MG63 (cell line): ENCODE measurements around the gene SREBF1. TPM values are rescaled to one million over a fixed set of nuclear protein-coding genes. Genes with fewer than 3 reads are reported as not detected.

Experiments
- DNase-seq: peaks from one replicate; pipeline ENCODE4 v3.0.0-alpha.2; 2020
- H3K27me3 ChIP-seq: fragments of 250-450 bp; sonication (Bioruptor Pico); 2 replicates; pipeline ENCODE4 v1.5.1; 2020; ENCODE audit warnings: mild to moderate bottlenecking, moderate library complexity
- H3K36me3 ChIP-seq: fragments of 250-450 bp; sonication (Bioruptor Pico); 2 replicates; pipeline ENCODE4 v1.5.1; 2020; ENCODE audit warnings: mild to moderate bottlenecking, moderate library complexity
- H3K4me3 ChIP-seq: fragments of 250-450 bp; sonication (Bioruptor Pico); 2 replicates; pipeline ENCODE4 v1.5.1; 2020; ENCODE audit warnings: mild to moderate bottlenecking, moderate library complexity
- H3K9me3 ChIP-seq: fragments of 250-450 bp; sonication (Bioruptor Pico); 2 replicates; pipeline ENCODE4 v1.5.1; 2020; ENCODE audit warnings: mild to moderate bottlenecking, moderate library complexity
- total RNA-seq: library from RNA; depleted of rRNA; stranded (reverse); fragments of >200 nt; shearing (Covaris generic); gene quantifications from 2 replicates; pipeline ENCODE4 v1.2.3, GENCODE V29; 2014; ENCODE audit warnings: low replicate concordance

SREBF1 gene
- total RNA-seq, 1 experiment from 2014 or later = 59.3 TPM

GRCh38 chr17:17846645-17847044 is 9.9 kb upstream of the SREBF1 start:
- H3K27me3 ChIP-seq = no peaks in the 10 kb centered on the region
- H3K9me3 ChIP-seq = no peaks in the 10 kb centered on the region
- no peak overlapping the region for H3K4me3 ChIP-seq
- no peaks in the 10 kb centered on the region for H3K36me3 ChIP-seq
- DNase-seq = no peak

DNA sequence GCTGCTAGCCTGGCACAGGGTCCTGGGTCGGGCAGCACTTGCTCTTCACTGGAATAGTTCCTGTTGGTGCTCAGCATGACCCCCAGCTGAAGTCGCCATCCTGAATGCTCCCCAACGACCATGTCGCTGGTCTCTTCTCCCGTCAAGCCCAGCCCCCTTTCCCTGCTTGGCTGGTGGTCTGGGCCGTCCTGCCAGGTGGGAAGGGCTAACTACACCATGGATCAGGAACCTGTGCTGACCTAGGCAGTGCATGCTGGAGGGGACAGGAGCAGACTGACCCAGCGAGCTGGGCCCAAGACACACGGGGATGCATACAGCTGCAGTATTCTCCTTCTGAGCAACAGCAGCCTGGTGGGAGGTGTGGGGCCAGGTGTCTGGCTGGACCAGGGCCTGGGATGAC is 9.2 kb upstream of the SREBF1 start:
- Histone ChIP-seq H3K9me3 (no peaks in the 10 kb centered on the region), H3K36me3 (no peaks in the 10 kb centered on the region), H3K27me3 (no peaks in the 10 kb centered on the region), H3K4me3 (no peak overlapping the region)
- DNase-seq = no peak

- H3K4me3 ChIP-seq = no peak overlapping the region
- no peak for DNase-seq
- H3K36me3 ChIP-seq = no peaks in the 10 kb centered on the region
- H3K9me3 ChIP-seq = no peaks in the 10 kb centered on the region
- no peaks in the 10 kb centered on the region for H3K27me3 ChIP-seq
These were observed 8.4 kb upstream of the SREBF1 start for GRCh38 chr17:17845046-17845775.

DNA sequence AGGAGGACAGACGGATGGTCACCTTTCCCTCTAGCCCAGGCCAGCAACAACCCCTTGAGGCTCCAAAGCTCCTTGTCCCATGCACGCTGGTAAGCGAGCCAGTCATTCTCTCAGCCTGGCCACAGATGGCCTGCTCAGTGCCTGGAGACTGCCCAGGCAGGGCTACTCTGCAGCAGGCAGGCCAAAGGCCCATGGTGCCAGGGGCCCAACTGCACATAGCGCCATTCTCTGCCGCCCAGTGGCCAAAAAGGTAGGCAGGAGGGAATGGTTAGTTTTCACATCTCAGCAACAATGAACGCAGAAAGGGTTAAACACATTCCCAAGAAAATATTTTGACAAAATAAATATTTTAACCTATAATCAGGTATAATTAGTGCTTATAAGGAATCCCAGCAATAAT is 7.7 kb upstream of the SREBF1 start:
- Histone ChIP-seq H3K36me3 (no peaks in the 10 kb centered on the region), H3K9me3 (no peaks in the 10 kb centered on the region), H3K27me3 (no peaks in the 10 kb centered on the region), H3K4me3 (no peak overlapping the region)
- DNase-seq = no peak

GRCh38 chr17:17844079-17844478 is 7.3 kb upstream of the SREBF1 start:
- H3K36me3 ChIP-seq = no peaks in the 10 kb centered on the region
- no peaks in the 10 kb centered on the region for H3K9me3 ChIP-seq
- H3K27me3 ChIP-seq = no peaks in the 10 kb centered on the region
- no peak overlapping the region for H3K4me3 ChIP-seq
- no peak for DNase-seq

GRCh38 chr17:17843096-17843495 is 6.3 kb upstream of the SREBF1 start:
- Histone ChIP-seq H3K36me3 (no peaks in the 10 kb centered on the region), H3K4me3 (no peak overlapping the region), H3K27me3 (no peaks in the 10 kb centered on the region), H3K9me3 (no peaks in the 10 kb centered on the region)
- DNase-seq = no peak

DNA sequence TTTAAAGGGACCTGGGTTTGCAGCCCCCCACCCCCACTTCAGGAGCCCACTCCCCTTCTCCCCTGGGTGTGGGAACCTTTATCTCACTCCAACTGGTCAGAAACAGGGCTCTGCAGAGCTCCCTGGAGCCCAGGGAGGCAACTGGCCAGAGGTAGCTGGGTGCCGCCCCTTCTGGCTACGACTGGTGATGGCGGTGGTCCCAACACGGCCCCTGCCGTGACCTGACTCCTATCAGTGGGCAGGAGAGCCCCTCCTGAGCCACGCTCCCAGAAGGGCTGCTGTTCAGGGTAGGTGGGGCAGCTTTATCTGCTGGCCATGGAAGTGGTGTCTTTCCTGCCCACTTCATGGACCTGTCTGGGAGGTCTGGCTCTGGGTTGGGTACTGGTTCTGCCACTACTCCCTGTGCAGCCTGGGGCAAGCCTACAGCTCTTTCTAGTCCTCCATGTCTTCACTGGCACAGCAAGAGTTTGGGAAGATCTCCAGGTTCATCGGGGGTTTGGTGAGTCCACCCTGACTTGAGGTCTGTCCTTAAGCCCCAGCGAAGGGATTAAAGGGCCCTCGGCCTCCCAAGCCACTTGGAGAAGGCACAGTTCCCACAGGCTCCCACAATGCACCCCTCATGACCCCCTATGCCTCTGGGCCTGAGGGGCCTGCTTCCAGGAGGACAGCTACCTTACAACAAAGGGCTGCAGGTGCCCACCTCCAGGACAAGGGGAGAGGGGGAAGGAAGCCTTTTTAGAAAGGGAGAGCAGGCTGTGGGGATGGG is 5.5 kb upstream of the SREBF1 start:
- DNase-seq = no peak

DNA sequence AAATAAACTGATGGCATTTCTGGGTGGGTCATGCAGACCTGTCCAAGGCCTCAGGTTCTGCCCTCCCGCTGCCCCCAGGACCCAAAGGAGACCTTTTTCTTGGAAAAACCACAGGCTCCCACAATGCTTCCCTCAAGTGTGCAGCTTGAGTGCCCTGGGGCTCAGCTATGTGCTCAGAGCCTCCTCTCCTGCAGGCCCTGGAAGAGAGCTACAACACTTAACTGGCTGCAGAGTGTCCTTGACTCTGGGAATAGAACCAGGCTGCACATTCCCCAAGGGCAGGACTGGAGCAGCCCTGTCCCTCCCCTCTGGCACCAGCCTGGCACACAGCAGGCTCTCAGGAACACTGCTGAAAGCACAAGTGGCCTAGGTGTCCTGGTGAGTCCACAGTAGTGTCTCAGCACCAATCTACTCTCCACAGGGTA is 4.8 kb upstream of the SREBF1 start:
- no peaks in the 10 kb centered on the region for H3K36me3 ChIP-seq
- H3K9me3 ChIP-seq = no peaks in the 10 kb centered on the region
- H3K27me3 ChIP-seq = no peaks in the 10 kb centered on the region
- H3K4me3 ChIP-seq = no peak overlapping the region
- no peak for DNase-seq

More for the DNA sequence above, 5.5 kb upstream of the SREBF1 start:
- no peaks in the 10 kb centered on the region for H3K9me3 ChIP-seq
- H3K36me3 ChIP-seq = no peaks in the 10 kb centered on the region
- H3K4me3 ChIP-seq = no peak overlapping the region
- no peaks in the 10 kb centered on the region for H3K27me3 ChIP-seq

DNA sequence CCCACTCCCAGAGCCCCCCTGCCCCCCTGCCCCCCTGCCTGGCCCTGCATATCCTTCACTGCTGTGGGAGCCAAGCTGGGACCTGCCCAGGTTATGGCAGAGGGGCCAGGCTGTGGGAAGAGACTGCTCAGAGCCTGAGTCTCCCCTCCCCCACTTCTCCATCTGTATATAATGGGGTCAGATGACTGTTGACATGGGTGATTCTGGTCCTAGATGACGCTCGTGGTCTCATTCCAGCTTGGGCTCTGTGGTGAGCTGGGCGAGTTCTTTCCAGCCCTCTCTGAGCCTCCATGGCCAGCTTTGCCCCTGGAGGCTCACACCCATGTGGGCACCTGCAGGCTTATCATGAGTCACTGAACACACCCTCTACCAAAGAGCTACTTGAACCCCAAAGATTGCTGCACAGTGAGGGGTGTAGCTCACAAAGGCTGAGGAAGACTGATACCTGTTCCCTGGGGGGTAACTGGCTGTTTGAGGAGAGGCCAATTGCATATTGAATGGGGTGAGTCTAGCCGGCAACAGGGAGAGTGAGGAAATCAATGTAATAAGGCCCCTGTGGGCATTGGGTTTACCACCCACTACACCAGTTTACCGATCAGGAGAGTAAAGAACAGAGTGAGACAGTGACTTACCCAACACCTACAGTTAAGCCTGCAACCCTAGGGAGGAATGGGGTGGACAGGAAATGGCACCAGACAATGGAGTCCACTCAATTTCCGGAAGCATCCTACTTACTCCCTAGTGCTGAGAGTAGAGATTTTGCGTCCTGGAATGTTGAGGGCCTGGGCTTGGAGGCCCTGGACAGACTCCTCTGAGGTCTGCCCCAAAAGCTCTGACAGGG is 4.2 kb upstream of the SREBF1 start:
- Histone ChIP-seq H3K27me3 (no peaks in the 10 kb centered on the region), H3K4me3 (no peak overlapping the region), H3K36me3 (peaks cover 5% of the 10 kb centered on the region), H3K9me3 (no peaks in the 10 kb centered on the region)
- peak; percentile 12 for DNase-seq

GRCh38 chr17:17839791-17840707 is 3.3 kb upstream of the SREBF1 start:
- Histone ChIP-seq H3K36me3 (peaks cover 13% of the 10 kb centered on the region), H3K27me3 (no peaks in the 10 kb centered on the region), H3K9me3 (no peaks in the 10 kb centered on the region), H3K4me3 (peak overlapping the region; percentile 56)
- DNase-seq = peak; percentile 88

DNA sequence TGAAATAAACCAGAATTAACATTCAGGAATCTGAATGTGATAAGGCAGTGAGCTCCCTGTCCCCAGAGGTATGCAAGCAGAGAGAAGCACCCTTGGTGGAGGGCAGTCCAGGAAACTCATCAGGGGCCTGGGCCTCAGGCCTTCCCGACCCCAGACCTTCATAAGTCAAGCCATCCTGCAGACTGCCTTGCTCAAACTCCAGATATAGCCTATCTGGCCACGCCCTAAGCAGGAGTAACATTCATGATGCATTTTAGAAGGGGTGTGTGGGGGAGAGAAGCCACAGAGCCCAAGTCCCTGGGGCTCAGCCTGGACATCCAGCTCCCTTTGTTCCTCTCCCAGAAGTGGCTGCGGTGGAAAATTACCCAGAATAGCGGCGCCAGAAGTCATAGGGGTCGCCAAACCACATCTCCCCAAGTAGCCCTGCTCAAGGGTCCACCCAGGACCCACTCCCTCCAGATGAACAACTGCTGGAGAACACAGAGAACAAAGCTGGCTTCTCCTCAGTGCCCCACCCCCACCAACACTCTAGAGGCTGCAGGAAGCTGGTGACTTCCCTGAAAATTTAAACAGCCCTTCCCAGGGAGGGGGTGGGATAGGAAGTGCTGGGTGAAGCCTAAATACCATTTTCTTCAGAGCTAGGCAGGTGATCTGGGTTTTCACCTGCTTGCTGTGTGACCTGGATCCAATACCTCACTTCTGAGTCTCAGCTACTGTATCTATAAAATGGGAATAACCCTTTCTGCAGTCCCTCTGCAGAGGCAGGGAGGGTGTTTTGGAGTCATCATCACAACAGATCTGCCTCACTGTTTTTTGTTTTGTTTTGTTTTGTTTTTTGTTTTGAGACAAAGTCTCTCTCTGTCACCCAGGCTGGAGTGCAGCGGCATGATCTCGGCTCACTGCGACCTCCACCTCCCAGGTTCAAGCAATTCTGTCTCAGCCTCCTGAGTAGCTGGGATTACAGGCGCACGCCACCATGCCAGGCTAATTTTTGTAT is 1.5 kb upstream of the SREBF1 start:
- Histone ChIP-seq H3K4me3 (no peak overlapping the region), H3K9me3 (no peaks in the 10 kb centered on the region), H3K27me3 (no peaks in the 10 kb centered on the region), H3K36me3 (peaks cover 15% of the 10 kb centered on the region)
- DNase-seq = no peak

DNA sequence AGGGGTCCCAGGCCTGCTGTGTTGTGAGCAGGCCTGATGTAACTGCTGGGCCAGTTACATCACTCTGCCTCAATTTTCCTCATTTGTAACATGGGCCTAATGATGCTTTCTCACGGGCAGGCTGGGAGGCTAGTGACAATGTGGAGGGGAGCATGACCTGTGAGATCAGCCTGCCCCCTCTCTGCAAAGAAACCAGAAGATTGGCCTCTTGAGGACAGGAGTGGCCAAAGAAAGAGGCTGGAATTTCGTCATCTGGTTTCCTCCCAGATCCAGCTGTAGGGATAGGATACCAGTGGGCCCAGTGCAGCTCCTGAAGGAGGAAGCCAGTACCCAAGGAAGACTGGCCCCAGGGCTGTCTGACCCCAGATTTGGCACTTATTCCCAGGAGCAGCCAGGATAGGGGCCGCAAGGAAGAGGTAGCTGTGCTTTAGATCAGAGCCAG is 615 bp upstream of the SREBF1 start:
- peak; percentile 57 for DNase-seq
- Histone ChIP-seq H3K27me3 (no peaks in the 10 kb centered on the region), H3K4me3 (peak overlapping the region; percentile 86), H3K9me3 (no peaks in the 10 kb centered on the region), H3K36me3 (peaks cover 16% of the 10 kb centered on the region)

DNA sequence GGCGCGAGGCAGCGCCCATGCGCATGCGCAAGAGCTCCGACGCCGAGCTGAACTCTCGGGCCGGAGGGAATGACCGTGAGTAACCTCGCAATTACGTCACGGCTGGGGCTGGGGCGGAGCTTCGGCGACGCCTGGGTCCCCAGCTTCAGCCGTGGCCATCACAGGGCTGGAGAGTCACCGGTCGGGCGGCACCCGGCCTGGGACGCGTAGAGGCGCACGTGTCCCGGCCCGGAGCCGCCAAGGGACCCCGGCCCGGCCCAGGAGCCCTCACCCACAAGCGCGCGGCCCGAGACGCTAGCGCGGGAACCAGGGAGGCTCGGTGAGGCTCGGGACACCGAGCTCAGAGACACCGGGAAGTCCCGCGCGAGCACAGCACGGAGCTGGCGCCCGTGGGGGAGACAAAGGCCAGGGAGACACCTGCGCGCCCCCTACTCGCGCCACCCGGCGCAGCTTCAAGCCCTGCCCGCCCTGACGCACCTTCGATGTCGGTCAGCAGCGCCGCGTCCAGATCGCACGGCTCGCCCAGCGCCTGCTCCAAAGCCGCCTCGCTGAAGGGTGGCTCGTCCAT is 452 bp downstream of the SREBF1 start:
- Histone ChIP-seq H3K9me3 (no peaks in the 10 kb centered on the region), H3K4me3 (peak overlapping the region; percentile 86), H3K36me3 (peaks cover 20% of the 10 kb centered on the region), H3K27me3 (no peaks in the 10 kb centered on the region)
- peak; percentile 88 for DNase-seq

DNA sequence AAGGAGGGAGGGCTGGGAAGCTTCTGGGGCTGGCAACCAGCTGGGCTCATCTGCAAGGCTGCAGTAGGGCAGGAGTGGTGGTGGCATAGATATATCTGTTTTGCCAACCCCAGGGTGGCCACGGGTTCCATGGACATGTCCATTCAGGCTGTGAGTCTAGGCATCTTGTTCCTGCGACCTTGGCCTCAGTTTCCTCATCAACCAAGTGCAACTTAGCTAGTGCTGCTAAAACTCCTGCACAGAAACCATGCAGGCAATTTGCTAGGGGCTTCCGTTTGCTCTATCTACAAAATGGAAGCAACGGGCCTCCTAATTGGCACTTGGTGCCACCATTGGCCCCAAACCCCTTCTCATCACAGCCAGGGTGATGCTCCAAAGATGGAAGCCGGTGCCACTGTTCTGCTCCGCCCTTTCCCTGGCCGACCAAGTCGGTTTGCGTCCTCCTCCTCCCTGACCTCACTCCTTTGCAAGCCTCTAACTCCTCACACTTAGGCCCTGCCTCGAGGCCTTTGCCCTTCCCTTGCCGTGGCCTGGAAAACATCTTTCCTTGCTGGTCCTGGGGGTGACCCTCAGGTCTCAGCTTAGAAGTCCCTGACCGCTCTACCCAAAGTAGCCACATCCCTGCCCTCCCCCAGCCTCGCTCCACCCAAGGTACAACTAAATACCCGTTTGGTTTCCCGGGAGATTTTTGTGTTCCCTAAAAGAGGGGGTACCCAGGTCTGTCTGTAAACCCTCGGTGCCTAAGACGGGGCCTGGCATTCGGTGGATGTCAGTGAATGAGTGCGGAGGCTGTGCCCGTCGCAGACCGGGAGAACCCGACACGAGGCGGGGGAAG is 1.2 kb downstream of the SREBF1 start:
- peaks cover 20% of the 10 kb centered on the region for H3K36me3 ChIP-seq
- no peak for DNase-seq
- H3K9me3 ChIP-seq = no peaks in the 10 kb centered on the region
- H3K27me3 ChIP-seq = no peaks in the 10 kb centered on the region
- peak overlapping the region; percentile 86 for H3K4me3 ChIP-seq
